EL (cell line): ENCODE data around the gene OSCP1.
"Not testable (repeated sequence)": the region's sequence is repeated elsewhere in the genome, so short reads cannot be mapped to it uniquely, and the experiment has no call there.

Source experiments
- DNase-seq: peaks from one replicate; pipeline ENCODE4 v3.0.0-alpha.2; 2016

OSCP1 gene, protein sequence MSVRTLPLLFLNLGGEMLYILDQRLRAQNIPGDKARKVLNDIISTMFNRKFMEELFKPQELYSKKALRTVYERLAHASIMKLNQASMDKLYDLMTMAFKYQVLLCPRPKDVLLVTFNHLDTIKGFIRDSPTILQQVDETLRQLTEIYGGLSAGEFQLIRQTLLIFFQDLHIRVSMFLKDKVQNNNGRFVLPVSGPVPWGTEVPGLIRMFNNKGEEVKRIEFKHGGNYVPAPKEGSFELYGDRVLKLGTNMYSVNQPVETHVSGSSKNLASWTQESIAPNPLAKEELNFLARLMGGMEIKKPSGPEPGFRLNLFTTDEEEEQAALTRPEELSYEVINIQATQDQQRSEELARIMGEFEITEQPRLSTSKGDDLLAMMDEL

DNA sequence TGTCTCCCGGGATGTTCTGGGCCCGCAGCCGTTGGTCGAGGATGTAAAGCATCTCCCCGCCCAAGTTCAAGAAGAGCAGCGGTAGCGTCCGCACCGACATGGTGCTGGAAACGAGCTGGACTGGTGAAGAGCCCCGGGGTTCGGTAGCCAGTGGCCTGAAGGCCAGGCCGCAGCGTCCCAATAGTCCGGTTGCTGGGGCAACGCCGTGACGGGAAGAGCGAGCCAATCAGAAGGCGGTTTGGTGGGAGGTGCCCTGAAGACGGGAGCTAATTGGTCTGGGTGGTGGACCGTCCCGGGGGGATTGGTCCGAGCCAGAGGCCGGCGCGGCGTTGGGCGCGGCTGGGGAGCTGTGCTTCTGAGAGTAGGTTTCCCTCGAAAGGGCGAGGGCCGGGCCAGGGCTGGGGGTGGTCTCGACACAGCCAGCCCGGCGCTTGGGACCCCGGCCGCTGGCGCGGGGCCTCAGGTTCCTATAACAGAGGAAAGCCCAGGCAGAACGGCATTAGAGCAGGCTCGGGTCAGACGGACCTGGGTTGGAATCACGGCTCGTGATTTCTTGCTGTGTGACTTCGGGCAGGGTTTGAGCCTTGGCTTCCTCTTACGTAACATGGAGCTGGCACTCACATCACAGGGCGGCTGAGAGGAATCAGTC lies at the start of gene OSCP1:
Gene OSCP1, minus strand, starts transcription at position 182 of the 649 bp plus-strand sequence. Its CDS starts 82 bp downstream, at position 100.
- peak; percentile 96 for DNase-seq

DNA sequence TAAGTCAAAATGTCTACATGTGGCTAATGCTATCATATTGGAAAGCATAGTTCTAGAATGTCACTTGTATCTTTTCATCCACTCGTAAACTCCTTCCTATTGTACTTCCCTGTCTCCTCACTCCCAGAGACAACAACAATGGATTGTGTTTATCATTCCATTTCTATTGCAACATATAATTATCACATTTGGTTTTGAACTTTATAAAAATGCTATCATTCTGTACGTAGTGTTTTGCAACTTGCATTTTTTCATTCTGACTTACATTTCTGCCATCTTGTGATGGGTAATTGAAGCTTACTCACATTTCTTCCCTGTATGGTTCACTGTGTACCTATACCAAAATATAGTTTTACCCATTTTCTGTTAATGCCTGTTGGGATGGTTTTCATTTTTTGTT lies 47.0 kb upstream of the OSCP1 start:
- DNase-seq: no peak

DNA sequence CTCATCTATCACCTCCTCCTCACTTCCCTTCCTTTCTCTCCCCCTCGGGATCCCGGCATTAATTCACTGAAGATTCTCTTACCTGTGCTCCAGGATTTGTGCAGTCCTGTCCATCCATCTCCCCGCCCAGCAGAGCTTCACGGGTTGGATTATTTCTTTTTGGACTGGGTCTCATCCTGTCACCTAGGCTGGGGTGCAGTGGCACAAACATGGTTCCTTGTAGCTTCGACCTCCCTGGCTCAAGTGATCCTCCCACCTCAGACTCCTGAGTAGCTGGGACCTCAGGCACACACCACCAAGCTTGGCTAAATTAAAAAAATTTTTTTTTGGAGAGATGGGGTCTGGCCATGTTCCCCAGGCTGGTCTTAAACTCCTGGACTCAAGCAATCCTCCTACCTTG lies 44.7 kb upstream of the OSCP1 start:
- no peak for DNase-seq

DNA sequence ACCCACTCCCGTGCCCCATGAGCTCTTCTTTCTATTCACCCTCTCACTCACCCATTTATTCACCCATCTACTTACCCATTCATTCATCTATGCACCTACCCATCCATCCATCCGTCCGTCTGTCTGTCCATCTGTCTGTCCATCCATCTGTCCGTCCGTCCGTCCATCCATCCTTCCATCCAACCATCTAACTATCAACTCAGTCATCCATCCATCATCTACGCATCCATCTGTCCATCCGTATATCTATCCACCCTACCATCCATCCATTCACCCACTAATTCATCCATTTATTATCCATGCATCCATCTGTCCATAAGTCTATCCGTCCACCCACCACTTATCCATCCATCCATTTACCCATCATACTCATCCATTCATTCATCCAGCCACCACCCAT lies 43.3 kb upstream of the OSCP1 start:
- no peak for DNase-seq

DNA sequence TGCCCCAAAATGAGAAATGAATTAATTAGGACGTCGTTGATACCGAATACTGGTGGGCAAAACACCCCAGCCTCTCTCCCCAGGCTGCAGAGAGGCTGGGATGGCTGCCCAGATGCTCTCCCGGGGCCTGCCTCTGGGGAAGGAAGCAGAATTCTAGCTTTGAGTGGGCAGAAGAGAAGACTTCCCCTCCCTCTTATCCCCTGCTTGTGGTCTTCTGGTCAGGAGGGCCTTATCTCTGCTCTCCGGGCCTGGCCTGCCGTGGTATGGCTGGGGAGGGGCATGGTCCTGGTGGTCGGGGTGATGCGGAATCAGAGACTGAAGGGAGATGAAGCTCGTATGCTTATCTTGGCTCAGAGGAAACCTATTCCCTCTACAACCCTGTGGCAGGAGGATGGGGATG lies 42.2 kb upstream of the OSCP1 start:
- no peak for DNase-seq

DNA sequence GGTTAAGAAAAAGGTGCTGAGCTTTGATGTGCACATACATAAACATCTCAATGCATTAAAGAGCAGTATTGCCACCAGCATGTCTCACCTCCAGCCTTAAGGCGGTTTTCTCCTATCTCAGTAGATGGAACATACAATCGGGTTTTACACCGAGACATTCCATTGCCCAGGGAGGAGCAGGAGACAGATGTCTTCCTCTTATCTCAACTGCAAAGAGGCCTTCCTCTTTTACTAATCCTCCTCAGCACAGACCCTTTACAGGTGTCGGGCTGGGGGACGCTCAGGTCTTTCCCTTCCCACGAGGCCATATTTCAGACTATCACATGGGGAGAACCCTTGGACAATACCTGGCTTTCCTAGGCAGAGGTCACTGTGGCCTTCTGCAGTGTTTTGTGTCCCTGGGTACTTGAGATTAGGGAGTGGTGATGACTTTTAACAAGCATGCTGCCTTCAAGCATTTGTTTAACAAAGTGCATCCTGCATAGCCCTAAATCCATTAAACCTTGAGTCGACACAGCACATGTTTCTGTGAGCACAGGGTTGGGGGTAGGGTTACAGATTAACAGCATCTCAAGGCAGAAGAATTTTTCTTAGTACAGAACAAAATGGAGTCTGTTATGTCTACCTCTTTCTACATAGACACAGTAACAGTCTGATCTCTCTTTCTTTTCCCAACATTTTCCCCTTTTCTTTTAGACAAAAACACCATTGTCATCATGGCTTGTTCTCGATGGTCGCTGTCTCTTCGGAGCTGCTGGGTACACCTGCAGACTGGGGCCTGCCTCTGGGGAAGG lies 39.2 kb upstream of the OSCP1 start:
- not testable (repeated sequence) for DNase-seq

DNA sequence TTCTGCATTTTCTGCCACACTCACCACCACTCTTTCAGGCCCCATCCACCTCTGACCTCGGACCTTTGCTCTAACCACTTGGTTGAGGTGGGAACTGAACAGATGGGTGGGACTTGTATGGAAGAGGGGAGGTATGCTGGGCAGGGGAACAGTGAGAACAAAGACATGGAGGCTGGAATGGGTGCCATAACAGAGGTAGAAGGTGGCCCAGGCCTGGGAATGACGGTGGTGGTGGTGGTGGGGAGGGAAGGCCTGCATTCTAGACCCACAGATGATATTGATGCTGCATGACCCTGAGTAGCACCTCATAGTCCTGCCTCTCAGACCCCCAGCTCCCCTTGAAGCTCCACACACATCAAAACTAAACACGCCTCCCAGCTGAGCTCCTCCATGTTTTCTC lies 37.7 kb upstream of the OSCP1 start:
- DNase-seq: no peak

DNA sequence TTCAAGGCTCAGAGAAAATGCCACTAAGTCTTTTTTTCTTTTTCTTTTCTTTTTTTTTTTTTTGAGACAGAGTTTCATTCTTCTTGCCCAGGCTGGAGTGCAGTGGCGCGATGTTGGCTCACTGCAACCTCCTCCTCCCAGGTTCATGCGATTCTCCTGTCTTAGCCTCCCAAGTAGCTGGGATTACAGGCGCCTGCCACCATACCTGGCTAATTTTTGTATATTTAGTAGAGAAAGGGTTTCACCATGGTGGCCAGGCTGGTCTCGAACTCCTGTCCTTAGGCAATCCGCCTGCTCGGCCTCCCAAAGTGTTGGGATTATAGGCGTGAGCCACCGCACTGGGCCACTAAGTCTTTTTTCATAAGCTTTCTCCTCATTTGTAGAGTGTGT lies 37.1 kb upstream of the OSCP1 start:
- DNase-seq: not testable (repeated sequence)

DNA sequence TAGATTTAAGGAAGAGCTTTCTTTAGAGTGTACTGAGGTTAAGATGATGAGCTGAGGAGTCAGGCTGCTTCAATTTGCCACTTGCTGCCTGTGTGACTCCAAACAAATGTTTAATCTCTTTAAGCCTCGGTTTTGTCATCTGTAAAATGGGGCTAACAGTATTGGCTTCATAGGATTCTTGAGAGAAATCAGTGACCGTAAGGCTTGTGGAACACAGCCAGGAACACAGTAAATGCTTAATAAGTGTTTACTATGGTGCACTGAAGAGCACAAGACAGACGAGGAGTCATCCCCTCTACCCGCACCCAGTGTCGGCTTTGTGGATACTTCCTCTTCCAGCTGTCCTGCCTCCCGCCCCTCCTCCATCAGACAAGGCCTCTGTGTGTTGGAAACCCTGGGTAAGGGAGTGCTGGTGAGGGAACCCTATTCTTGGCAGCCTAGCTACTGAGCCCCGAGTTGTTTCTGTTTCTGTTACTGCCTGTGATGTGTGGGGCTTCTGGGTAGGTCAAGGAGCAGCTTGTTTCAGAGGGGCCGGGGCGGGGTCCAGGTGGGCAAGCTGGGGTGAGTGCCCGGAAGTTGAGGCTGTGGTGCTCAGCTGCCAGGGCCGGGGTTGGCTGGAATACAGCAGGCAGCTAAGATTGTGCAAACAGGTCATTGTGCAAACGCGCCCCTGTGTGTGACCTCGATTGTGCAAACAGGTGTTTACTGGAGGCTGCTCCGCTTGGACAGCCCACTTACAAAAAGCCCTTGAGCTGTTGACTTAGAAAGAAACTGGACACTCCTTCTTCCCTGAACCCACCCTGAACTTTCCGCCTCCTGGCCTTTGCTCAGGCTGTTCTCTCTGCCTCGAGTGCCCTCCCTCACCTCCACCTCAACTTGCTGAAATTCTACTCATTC lies 36.4 kb upstream of the OSCP1 start:
- DNase-seq: no peak

DNA sequence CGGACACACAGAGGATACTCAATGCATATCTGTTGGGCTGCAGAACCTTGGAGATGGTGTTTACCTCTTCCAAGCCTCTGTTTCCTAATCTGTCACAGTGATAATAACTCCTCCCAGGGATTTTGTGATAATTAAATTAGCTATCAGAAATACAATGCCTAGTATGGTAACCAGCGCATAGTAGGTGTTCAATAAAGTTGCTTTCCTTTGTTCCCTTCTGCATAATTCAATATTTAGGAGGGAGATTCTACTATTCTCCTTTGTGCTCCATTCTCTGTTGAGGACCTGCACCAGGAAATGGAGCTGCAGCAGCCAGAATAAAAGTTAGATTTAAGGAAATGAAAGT lies 35.8 kb upstream of the OSCP1 start:
- DNase-seq: no peak

DNA sequence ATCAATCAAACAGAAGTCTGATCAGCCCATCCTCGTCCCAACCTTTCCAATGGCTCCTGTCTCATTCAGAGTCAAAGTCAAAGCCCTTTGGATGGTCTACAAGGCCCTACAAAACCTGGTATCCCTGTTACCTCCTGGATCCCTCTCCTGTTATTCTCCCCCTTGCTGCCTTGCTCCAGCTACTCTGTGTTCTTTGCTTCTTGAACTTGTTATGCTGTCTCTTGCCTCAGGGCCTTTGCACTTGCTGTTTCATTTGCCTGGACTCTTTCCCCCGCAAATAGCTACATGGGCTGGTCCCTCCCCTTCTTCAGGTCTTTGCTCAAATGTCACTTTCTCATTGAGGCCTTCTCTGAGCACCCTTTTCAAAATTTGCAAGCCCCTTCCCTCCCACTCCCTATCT lies 33.8 kb upstream of the OSCP1 start:
- DNase-seq: no peak

DNA sequence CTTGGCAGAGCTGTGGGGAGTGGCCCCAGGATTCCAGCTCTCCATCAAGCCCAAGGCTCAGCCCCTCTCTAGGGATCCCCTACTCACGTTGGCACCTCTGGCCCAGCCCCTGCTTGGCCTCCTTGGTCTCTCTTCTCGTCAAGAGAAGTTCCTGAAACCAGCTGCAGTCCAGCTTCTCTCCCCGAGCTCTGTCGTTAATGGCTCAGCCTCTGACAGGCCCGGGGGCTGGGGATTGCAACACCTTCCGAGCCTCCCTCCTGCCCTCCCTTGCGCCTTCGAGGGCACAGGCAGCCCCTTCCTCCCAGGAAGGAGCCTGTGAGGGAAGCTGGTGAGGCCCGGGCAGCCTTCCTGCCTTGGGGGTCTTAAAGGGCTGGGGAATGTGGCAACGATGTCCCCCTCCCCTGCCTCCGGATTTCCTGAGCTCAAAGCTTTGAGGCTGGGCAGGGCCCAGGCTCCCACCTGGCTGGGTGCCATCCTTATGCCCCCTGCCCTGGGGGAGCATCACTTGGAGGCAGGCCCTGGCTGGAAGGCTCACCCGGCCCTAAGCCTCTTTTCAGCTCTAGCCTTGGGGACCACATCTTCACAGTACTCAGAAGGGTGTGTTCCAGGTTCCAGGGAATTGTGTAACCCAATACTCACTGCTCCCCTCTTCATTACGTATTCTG lies 32.6 kb upstream of the OSCP1 start, which contains the start of gene CSF3R:
Gene CSF3R, minus strand, starts transcription at position 190 of the 665 bp plus-strand sequence. CDS start 3,417 bp downstream, outside the sequence.
- no peak for DNase-seq

DNA sequence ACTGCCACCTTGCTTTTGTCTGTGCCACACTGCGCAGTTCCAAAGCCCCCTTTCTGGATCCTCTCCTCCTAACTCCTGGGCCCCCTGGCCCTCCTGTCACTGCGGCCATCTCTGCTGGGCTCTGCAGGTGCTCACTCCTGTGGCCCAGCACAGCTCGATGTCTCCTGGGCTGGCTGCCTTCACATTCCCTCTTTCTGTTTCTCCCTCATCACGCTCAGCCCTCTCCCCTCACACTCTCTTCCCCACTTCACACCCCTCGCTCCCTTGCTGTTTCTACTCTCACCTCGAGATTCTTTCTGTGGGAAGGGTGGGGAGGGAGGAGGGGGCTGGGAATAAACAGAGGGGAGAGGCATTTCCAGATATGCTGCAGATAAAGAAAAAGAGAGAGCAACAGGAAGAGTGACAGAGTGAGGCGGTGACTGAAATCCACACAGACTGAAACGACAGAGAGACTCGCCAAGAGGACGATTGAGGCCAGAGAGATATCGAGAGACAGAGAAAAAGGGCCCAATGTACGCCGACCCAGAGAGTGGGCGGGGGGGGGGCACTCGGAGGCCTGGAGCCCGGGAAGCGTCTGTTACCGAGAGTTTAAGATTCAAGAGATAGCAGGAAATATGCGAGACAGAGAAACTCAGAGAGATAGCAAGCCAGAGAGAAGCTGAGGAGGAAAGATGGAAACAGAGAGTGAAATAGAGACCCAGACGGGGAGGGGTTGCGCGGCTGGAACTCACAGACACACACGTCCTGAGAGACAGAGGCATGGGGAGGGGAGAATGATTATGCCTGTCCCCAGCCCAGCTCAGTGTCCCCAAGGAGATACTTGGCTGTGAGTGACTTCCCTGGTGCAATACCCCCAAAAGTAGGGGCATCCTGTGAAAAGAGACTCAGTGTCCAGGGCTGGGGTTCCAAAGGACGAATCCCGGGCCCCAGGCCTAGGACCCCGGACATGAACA lies 31.8 kb upstream of the OSCP1 start:
- no peak for DNase-seq

DNA sequence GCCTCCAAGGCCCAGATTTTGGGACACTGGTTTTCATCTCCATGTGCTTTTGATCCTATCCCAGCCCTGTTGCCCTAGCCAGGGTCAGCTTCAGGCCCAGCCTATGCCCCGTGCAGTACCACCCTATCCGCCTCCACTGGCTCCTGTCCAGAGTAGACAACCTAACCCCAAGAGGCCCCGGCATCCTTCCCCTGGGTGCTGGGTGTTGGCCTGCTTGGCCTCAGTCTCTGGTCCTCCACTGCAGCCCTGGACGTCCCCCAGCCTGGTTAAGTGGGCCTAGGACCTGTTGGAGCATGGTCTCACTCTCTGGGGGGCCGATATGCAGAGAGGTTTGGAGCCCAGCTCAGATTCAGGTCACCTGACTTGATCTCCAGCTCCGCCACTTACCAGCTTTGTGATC lies 30.8 kb upstream of the OSCP1 start:
- no peak for DNase-seq

DNA sequence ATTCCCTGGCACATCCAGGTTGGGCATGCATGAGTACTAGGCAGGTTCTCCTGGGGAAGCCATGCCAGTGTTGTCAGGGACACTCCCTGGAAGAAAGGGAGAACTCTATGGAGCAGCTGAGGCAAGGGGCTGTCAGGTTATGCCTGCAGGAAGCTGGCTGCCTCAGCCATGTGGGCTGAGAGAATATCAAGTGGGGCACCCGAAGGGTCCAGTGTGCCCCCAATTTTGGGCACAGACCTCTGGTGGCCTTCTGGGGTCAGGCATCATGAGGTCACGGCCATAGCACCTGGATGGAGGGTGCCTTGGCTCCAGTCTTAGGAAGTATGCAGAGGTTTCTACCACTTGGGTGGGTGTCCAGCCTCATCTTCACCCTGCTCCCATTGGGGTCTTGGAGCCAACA lies 29.9 kb upstream of the OSCP1 start:
- DNase-seq: no peak

DNA sequence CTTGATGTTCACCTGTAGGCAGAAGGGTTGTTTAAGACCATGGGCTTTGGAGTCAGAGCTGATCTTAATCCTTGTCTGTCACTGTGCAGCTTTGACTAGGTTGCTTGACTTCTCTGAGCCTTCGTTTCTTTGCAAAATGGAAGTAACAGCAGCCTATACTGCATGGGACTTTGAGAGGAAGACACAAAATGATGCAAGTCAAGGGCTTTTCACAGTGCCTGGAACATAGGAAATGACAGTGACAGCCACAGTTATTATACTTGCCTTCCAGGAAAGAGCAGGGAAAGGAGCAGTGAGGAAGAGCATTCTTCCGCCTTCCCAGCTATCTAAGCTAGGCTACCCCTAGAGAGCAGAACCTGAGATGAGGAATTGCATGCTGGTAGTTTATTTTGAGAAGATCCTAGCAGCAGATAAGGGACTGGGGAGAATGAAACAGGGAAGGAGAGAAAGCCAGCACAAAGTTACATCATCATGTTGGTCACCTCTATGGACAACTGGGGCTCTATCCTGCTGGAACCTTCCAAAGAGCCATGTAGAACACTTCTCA lies 29.3 kb upstream of the OSCP1 start:
- DNase-seq: peak; percentile 31

DNA sequence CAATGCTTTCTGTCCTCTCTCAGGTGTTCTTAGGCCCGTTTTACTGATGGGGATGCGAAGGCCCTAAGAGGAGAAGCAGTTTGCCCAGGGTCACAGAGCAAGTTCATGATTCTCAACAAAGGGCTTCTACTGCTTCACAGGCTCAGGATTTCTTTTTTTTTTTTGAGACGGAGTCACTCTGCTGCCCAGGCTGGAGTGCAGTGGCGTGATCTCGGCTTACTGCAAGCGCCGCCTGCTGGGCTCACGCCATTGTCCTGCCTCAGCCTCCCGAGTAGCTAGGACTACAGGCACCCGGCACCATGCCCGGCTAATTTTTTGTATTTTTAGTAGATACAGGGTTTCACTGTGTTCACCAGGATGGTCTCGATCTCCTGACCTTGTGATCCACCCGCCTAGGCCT lies 27.4 kb upstream of the OSCP1 start:
- not testable (repeated sequence) for DNase-seq

DNA sequence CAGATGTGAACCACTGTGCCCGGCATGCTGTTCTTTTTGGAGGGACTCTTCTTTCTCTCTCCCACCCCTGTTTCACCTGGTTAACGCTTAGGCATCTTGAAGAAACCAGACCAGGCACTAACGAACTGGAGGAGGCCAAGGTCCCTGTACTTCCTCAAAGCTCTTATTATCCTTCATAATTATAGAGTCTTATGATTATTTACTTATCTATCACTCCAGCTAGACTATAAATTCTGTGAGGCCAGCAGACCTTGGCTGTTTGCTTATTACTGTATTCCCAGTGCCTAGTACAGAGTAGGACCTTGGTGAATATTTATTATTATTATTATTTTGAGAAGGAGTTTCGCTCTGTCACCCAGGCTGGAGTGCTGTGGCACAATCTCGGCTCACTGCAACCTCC lies 26.7 kb upstream of the OSCP1 start:
- no peak for DNase-seq

DNA sequence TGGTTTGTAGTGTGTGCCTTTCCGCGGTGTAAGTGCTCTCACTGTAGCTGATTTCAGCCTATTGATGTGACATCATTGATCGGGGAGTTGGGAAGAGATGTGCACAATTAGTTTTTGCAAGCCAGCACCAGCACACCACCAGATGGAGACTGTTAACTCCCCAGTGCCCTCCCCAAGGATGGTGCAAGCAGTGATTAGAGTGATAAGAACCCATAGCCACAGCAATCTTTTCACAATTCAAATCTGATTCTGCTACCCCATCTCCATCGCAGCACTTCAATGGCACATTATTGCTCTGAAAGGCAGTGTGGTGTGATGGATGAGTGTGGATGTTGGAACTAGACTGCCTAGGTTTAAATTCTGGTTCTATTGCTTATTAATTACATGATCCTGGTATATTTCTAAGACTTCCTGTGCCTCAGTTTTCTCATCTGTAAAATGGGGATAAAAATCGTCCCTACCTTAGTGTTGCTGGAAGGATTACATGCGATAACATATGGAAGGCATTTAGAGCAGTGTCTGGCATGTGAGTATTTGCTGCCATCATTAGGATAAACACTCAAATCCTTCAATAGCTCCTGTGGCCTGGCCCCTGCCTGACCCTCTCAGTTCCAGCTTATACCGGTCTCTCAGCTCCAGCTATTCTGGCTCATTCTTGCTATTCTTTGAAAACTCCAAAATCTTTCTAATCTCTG lies 25.8 kb upstream of the OSCP1 start:
- DNase-seq: no peak

DNA sequence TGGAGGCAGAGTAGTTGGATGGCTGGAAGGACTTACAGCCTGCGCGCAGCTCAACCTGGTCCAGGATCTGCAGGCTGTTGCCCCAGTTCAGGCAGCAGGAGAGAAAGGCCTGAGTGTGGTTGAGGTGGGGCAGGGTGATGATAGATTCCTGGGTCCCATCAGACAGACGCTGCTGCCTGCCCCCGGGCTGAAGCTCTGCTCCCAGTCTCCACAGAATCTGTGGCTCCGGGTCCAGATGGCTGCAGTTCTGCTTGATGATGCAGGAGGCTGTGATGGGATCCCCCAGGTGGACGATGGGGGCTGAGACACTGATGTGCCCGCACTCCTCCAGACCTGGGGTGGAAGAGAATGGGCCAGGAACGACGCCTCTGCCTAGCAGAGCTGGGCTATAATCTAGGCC lies 25.1 kb upstream of the OSCP1 start:
- no peak for DNase-seq
